Liver (tissue), 9 donors: ENCODE data around the gene SWAP70. TPM values are rescaled to one million over a fixed set of nuclear protein-coding genes. Genes with fewer than 3 reads are reported as not detected.

Experiments
- DNase-seq: peaks from one replicate; pipeline ENCODE4 v3.0.0-alpha.2; 2017; ENCODE audit warnings: low spot score
- H3K27ac ChIP-seq, 2 donors: one replicate each; pipeline ENCODE4 v1.7.0; 2013; ENCODE audit warnings: inconsistent platforms in 2 of 2, low read length in 2 of 2, control low read depth in 1 of 2, low read depth in 1 of 2, mild to moderate bottlenecking in 1 of 2
- H3K27me3 ChIP-seq, 4 donors: one replicate each; pipeline versions ENCODE4 v1.6.1 to v1.7.0; 2013; ENCODE audit warnings: low read length in 3 of 4, inconsistent platforms in 1 of 4, mild to moderate bottlenecking in 1 of 4, moderate library complexity in 1 of 4; ENCODE audit not compliant: control insufficient read depth in 4 of 4, insufficient read depth in 4 of 4
- H3K36me3 ChIP-seq, 4 donors: one replicate each; pipeline versions ENCODE4 v1.6.1 to v1.7.0; 2013; ENCODE audit warnings: low read length in 3 of 4, mild to moderate bottlenecking in 3 of 4, low read depth in 1 of 4, moderate library complexity in 1 of 4; ENCODE audit not compliant: control insufficient read depth in 4 of 4, insufficient read depth in 3 of 4
- H3K4me1 ChIP-seq, 4 donors: one replicate each; pipeline versions ENCODE4 v1.6.1 to v1.7.0; 2013; ENCODE audit warnings: low read length in 3 of 4, mild to moderate bottlenecking in 3 of 4, moderate library complexity in 1 of 4; ENCODE audit not compliant: control insufficient read depth in 4 of 4, insufficient read depth in 4 of 4
- H3K4me3 ChIP-seq, 3 donors: one replicate each; pipeline versions ENCODE4 v1.6.1 to v1.7.0; 2013; ENCODE audit warnings: low read length in 3 of 3, control low read depth in 1 of 3, low read depth in 1 of 3, mild to moderate bottlenecking in 1 of 3
- H3K9ac ChIP-seq, 2 donors: one replicate each; pipeline ENCODE4 v1.7.0; 2013; ENCODE audit warnings: low read length in 2 of 2, mild to moderate bottlenecking in 2 of 2, moderate library complexity in 2 of 2, control low read depth in 1 of 2, low read depth in 1 of 2
- H3K9me3 ChIP-seq, 4 donors: one replicate each; pipeline versions ENCODE4 v1.6.1 to v1.7.0; 2013; ENCODE audit warnings: low read length in 3 of 4; ENCODE audit not compliant: control insufficient read depth in 4 of 4
- CTCF ChIP-seq: fragments of 150-350 bp; IDR thresholded peaks from 2 replicates; pipeline ENCODE4 v1.5.1; 2017; ENCODE audit warnings: improper control_type of control experiment, low read depth, low read length; ENCODE audit not compliant: missing input control
- EGR1 ChIP-seq, 2 donors: IDR thresholded peaks; 2 replicates each; pipeline ENCODE4 v1.6.1; 2016 to 2018; ENCODE audit warnings: antibody characterized with exemption in 2 of 2, low read depth in 2 of 2
- FOXA2 ChIP-seq: IDR thresholded peaks from 2 replicates; pipeline ENCODE4 v1.6.1; 2016; ENCODE audit warnings: antibody characterized with exemption
- JUND ChIP-seq, 2 donors: IDR thresholded peaks; 2 replicates each; pipeline ENCODE4 v1.6.1; 2016; ENCODE audit warnings: antibody characterized with exemption in 2 of 2
- RAD21 ChIP-seq, 2 donors: IDR thresholded peaks; 2 replicates each; pipeline ENCODE4 v1.6.1; 2016; ENCODE audit warnings: antibody characterized with exemption in 2 of 2, mild to moderate bottlenecking in 2 of 2
- REST ChIP-seq: IDR thresholded peaks from 2 replicates; pipeline ENCODE4 v1.6.1; 2016; ENCODE audit warnings: antibody characterized with exemption, mild to moderate bottlenecking
- TAF1 ChIP-seq: conservative IDR thresholded peaks from 2 replicates; pipeline ENCODE4 v1.6.1; 2016; ENCODE audit warnings: antibody characterized with exemption, mild to moderate bottlenecking
- WGBS: extraction: QIAGEN DNeasy Blood & Tissue Kit; methylation state at CpG from one replicate; pipeline ENCODE4 v1.1.7; 2013; 5-methylcytosine and 5-hydroxymethylcytosine counted together
- polyA plus RNA-seq, 2 donors: library from polyadenylated mRNA; stranded (reverse) in 1 of 2; unstranded in 1 of 2; fragments of 200-250 nt in 1 of 2; fragments of >200 nt in 1 of 2; fragmentation: Nextera tagmentation in 1 of 2; extraction: Ambion mirVana in 1 of 2; gene quantifications; one replicate each; pipeline versions ENCODE4 v1.2.1 to v1.2.3, GENCODE V29; 2013 to 2015
- total RNA-seq, 2 donors: library from RNA; depleted of rRNA; stranded (reverse); fragments of >200 nt; gene quantifications; one replicate each; pipeline ENCODE4 v1.2.3, GENCODE V29; 2014
- TF ChIP-seq, protein P1 (sequence below): IDR thresholded peaks from 2 replicates; pipeline ENCODE4 v1.6.1; 2016; ENCODE audit warnings: antibody characterized with exemption
- donor health status: healthy.
- donor health status: healthy.
- donor health status: healthy.
- donor health status: healthy.
- donor health status: healthy.

The SWAP70 gene
- total and polyA plus RNA-seq, 4 donors = 4.0 to 8.4 (median 5.8) TPM

DNA sequence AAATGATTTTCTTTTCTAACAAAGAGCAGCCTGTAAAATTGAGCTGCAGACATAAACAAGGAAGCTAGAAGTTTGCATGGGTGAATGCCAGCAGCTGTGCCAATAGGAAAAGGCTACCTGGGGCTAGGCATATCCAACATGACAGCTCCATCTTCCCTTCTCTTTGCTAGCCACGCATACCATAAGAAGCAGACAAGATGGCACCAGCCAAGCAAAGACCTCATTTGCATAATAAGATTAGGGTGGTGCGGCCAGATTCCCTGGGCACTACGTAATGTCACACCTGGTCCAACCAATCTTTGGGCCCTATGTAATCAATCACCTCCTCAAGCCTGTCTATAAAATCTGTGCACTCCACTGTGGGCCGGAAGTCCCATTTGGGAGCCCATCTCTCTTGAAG, 108.3 kb downstream of the SWAP70 start (continued):
- TF ChIP-seq EGR1 (IDR thresholded peaks at IDR 0.05; ENCODE audit: low read depth in 2 of 2) (no peak), CTCF (no peak), JUND (IDR thresholded peaks at IDR 0.05) (no peak), FOXA2 (no peak), REST (no peak), TAF1 (no peak)

- TF ChIP-seq RAD21 (IDR thresholded peaks at IDR 0.05) = no peak
- TF ChIP-seq, protein P1, sequence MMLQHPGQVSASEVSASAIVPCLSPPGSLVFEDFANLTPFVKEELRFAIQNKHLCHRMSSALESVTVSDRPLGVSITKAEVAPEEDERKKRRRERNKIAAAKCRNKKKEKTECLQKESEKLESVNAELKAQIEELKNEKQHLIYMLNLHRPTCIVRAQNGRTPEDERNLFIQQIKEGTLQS = no peak
- no peak overlapping the region for H3K9ac ChIP-seq
- H3K4me1 ChIP-seq = peaks cover 0 to 8% (median 2%) of the 10 kb centered on the region in 4 donors
- H3K9me3 ChIP-seq = no peaks in the 10 kb centered on the region
- H3K36me3 ChIP-seq = peaks cover 0 to 4% (median 2%) of the 10 kb centered on the region in 4 donors
- WGBS = over 99% methylated on average over 2 of the region's 2 CpGs
- no peak overlapping the region for H3K4me3 ChIP-seq
- no peaks in the 10 kb centered on the region for H3K27me3 ChIP-seq
- no peak overlapping the region for H3K27ac ChIP-seq
- no peak for DNase-seq
Measured at GRCh38 chr11:9773524-9773923, 109.6 kb downstream of the SWAP70 start.

DNA sequence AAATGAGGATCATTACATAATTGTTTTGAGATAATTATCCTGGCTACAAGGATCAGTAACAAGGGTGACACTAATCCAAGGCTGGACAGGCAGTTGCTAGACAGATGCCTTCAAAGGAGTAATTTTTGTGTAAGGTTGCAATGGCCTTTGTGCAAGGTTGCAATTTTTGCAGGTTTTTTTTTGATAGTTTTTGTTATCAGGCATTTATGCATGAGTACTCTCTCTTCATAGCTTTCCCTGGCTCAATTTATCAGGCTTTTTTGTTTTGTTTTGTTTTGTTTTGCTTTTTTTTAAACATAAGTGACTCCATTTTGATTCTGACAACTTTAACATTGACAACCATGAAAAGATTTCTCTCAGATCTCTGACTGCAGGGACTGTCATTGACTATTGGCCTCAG, 110.2 kb downstream of the SWAP70 start:
- Histone ChIP-seq H3K36me3 (peaks cover 0 to 5% (median 2%) of the 10 kb centered on the region in 4 donors), H3K27ac (no peak overlapping the region), H3K4me3 (no peak overlapping the region), H3K27me3 (no peaks in the 10 kb centered on the region), H3K9ac (no peak overlapping the region), H3K9me3 (no peaks in the 10 kb centered on the region), H3K4me1 (peaks cover 0 to 8% (median 2%) of the 10 kb centered on the region in 4 donors)
- DNase-seq = no peak
- TF ChIP-seq, protein P1 = no peak
- no peak for TF ChIP-seq RAD21 (IDR thresholded peaks at IDR 0.05)
